ENCODE measurements around the gene CEP85L. TPM values are rescaled to one million over a fixed set of nuclear protein-coding genes. Genes with fewer than 3 reads are reported as not detected.

CEP85L gene
- total RNA-seq, 1 donor from 2014 or later: 10.3 TPM

DNA sequence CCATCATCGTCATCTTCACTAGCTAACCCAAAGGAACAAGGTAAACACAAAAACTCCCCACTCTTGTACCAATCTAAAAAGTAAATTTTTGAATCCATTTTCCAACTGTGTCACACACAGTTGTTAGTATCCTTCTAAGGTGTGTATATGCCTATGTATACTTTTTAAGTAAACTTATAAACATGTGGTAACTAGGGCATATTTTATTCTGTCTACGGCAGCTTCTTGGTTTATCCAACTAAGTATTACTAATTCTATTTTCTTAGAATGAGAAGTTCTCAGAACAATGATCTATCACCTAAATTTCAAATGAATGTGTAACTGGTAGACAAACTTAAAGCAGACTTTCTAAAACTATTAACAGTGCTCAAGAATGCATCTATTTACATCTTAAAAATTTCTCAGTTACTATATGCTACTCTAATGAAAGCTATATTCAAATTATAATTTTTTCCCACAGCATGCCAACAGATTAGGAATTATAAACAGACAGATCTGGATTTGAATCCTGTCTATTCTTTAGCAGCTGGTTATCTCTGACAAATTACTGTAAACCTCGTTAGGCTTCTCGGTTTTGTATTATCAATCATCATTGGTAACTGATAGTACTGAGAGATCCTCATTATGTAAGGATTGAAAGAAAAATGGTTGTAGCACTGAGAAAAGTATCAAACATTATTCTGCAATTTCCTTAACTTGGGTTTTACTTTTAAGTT is 105.1 kb downstream of the CEP85L start:
- no peak for DNase-seq (ENCODE audit: extremely low read depth, low read depth, low spot score)

DNA sequence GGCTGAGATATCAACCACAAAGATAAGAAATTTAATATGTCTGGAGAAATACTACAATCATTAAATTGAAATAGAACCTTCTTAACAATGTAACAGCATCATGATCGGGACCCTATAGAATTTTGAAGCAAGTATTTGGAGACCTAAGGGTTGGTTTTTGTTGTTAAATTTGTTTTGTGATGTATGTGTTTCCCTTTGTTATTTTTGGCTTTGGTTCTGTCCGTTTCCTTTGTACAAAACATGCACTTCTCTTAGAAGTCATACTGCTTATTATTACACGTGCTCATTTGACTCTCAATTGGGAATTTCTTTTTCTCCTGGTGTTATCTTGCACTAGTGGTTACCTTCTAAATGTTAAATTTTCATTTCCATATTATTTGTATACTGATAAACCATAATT is 107.3 kb downstream of the CEP85L start:
- DNase-seq (ENCODE audit: extremely low read depth, low read depth, low spot score): peak; percentile 20

DNA sequence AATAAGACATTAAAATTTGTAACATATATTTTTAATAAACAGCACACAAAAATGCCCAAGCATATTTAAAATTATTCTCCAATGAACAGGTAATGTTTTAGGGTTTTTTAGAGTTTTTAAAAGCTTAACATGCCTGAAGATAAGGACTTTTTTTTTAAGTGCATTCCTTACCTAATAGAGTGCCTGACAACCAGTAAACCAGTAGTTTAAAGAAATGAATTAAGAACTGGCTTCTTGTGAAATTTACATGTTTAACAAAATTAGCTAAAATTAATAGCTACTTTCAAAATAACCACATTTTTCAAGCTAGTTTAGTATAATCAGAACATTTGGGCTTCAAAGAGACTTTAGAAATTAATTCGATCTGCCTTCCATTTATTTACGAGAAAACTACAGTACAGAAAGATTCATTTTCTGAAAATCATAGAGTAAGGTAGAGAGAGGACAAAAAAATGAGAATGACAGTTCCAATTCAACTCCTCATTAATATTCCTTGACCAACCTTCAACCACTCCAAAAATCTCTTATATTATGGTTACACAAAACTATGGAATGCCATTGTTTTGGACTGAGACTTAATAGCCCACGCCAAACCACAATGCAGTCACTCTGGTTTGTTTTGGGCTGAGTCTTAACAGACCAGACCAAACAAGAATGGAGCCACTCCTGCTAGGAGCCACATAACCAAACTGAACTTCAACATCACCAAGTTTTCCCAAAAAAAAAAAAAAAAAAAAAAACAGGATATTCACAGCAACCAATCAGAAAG is 109.0 kb downstream of the CEP85L start:
- DNase-seq (ENCODE audit: extremely low read depth, low read depth, low spot score): no peak

DNA sequence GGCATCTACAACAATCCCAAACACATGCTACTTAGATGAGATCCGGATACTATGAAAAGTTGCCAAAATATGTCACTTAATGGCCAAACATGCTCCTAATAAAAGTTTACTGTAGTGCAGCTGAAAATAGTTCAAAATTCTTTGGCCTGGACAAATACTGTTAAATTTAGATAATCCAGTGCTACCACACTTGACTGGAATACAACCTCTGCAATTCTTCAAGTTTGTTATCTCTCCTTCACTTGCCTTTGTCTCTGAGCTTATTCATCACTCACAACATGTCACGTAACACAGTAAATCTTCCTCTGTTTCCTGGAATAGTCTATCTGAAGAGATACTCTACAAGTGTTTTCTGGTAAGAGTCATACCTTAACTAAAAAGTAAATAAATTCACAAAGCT is 113.8 kb downstream of the CEP85L start:
- no peak for DNase-seq (ENCODE audit: extremely low read depth, low read depth, low spot score)

DNA sequence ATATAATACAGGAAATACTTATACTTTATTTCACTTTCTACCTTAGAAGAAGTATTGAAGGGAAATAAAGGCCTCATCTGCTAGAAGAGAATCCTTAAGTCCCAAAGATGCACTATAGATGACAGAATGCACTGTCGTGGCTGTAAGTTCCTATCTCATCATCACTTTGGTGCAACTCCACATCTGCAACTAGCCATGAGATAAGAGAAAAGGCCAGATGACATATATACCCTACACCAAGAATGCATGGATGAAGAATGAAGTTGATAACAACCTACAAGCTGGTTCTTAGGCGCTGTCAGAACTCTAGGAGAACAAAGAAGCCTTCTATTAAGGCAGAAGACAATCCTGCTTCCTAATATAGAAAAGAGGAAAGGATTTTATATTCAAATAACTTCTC is 114.9 kb downstream of the CEP85L start:
- DNase-seq (ENCODE audit: extremely low read depth, low read depth, low spot score): no peak

DNA sequence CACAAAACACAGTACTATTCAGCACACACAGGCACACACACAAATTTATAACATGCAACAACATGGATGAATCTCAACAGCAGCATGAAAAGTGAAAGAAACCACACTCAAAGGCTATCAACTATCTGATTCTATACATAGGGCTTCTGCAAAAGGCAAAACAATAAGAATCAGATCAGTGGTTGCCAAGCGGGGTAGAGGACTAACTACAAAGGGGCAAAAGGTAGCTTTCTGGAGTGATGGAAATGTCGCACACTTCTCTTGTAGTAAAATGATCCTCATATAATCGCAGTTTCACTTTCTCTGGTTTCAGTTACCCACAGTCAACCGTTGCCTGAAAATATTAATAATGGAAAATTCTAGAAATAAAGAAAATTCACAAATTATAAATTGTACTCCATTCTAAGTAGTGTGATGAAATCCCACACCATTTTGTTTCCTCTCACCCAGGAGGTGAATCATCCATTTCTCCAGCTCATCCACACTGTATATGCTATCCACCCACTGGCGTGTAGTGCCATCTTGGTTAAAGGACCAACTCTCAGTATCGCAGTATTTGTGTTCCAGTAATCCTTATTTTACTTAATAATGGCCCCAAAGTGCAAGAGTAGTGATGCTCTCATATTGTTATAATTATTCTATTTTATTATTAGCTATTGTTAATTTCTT is 116.1 kb downstream of the CEP85L start:
- DNase-seq (ENCODE audit: extremely low read depth, low read depth, low spot score): no peak

DNA sequence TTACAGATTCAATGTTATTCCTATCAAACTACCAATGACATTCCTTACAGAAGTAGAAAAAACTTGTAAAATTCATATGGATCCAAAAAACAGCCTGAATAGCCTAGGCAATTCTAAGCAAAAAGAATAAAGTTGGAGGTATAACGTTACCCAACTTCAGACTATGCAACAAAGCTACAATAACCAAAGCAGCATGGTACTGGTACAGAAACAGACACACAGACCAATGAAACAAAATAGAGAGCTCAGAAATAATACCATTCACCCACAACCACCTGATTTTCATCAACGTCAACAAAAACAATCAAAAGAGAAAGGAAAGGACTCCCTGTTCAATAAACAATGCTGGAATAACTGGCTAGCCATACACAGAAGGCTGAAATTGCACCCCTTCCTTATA is 120.4 kb downstream of the CEP85L start:
- DNase-seq (ENCODE audit: extremely low read depth, low read depth, low spot score): no peak

DNA sequence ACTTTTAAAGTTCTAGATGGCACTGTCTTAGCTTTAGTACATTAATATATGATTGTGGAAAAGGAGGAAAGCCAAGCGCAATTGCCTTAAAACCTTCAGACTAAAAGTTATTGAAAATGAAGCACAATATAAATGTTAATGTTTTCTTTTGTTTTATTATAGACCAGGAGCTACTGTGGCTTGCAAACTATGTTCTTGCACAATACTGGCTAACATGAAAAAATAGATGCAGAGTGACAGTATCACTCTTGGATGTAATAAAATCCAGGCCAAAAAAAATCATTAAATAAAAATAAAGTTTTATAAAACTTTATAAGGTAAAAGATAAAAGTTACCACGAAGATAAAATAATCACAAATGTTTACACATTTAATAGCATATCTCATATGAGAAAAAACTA is 121.6 kb downstream of the CEP85L start:
- DNase-seq (ENCODE audit: extremely low read depth, low read depth, low spot score): no peak

GRCh38 chr6:118528129-118528528 is 123.3 kb downstream of the CEP85L start:
- DNase-seq (ENCODE audit: extremely low read depth, low read depth, low spot score): no peak

DNA sequence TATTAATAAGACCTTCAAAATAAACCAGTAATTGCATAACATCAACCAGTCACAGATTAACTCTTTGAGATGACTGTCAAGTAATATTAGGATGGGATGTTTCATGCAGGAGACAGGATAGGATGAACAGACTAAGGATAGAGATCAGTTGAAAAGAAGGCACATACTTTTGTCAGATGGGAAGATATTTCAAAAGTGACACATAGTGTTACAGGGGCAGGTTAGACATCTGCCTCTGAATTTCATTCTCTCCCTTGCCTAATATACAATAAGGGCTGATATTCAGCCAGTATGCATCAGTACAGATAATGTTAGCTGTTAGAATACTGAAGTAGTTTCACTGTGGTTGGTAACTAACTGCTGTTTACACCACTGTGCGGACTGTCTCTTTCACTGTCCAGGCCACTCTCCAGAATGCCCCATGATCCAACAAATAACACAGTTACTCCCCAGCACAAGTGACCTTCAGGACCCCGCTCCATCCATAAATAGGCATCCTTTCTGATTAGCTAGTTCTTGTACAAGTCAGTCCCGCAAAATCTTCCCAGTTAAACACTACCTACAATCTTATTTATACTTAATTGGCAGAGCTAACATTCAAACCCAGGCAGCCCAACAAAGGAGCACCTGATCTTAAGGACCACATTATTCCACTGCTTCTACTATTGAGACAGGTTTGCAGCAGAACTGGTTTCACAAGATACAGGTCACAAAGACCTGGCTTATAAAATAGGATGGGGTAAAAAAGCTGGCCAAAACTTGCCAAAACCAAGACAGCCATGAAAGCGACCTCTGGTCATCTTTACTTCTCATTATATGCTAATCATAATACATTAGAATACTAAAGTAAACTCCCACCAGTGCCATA is 125.2 kb downstream of the CEP85L start:
- no peak for DNase-seq (ENCODE audit: extremely low read depth, low read depth, low spot score)

DNA sequence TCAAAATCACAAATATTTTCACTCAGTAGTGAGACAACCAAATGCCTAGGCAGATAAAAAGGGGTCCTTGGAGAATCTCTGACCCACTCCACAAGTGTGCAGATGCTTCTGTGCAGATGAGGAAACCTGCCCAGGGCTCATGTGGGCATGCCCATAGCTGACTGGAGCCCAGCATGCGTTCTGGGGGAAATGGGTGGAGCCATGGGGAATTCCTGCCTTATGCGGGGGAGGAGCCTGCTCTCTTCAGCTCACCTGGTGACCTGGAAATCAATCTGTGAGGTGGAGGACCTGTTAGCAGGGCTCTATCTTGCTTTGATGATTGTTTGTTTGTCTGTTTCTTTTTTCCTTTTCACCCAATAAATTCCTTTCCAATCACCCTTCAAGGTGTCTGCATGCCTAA is 126.7 kb downstream of the CEP85L start:
- no peak for DNase-seq (ENCODE audit: extremely low read depth, low read depth, low spot score)

DNA sequence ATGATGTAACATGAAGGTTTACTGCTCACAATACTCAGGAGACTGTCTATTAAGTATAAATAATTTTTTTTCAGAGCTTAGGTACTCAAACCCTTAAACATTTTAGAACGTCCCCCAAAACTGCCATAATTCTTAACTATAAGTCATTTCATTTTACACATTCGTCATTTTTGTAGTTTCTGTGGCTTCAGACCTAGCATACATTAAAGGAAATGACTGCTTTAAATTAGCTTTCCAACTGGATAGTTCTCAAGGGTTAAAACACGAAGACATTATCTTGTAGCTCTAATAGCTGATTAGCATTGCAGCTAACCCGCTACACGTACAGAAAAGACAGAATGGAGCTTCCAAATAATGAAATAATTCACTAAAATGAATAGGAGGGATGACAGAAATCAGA is 128.2 kb downstream of the CEP85L start:
- DNase-seq (ENCODE audit: extremely low read depth, low read depth, low spot score): no peak

DNA sequence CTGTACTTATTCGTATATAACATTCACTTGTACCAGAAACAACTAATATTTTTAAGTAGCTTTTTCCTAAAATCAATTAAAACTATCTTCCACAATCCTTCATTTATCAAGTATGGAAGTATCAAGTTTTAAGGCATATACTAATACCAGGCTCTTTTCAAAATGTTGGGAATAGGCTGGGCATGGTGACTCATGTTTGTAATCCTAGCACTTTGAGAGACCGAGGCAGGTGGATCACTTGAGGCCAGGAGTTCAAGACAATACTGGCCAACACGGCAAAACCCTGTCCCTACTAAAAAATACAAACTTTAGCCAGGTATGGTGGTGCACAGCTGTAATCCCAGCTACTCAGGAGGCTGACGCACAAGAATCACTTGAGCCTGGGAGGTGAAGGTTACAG is 129.0 kb downstream of the CEP85L start:
- DNase-seq (ENCODE audit: extremely low read depth, low read depth, low spot score): no peak

DNA sequence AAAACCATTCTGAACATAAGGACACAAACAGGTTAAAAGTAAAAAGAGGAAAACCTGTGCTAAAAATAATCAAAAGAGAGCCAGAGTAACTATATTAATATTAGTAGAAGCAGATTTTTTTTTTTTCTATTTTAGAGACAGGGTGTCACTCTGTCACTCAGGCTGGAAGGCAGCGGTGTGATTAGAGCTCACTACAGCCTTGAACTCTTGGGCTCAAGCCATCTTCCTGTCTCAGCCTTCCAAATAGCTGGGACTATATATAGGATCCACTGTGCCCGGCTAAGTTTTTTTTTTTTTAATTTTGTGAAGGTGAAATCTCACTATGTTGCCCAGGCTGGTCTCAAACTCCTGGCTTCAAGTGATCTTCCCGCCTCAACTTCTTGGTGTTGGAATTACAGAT is 136.7 kb downstream of the CEP85L start:
- DNase-seq (ENCODE audit: extremely low read depth, low read depth, low spot score): no peak

DNA sequence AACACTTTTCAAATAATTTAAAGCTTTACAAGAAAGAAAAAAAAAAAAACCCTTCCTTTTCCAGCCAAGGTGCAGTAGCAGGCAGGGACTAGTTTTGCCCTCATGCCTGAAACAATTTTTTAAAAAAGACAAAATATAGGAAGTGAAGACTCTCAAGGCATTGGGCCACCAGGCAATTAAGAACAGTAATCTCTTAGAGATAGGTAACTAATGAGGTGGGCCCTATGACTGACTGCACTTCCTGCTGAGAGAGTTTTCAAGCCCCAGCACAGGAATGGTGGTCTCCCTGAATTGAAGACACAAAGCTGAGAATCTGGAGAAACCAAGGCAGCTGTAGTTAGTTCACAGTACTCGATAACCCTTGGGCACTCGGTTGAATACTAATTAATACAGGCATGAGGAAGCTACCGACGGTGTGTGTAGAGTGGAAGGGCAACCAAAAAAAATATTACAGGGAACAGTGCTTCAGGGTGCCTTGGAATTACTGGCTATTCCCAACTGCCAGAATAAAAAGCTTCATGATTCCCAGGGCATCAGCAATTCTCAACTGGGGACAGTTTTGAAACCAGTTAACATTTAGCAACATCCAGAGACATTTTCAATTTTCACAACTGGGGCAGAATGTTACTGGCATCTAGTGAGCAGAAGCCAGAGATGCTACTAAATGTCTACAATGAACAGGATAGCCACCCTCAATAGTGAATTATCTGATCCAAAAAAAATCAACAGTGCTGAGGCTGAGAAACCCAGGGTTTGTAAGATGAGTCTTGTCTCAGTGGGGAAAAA is 139.3 kb downstream of the CEP85L start:
- DNase-seq (ENCODE audit: extremely low read depth, low read depth, low spot score): no peak

GRCh38 chr6:118509009-118509617 is 142.3 kb downstream of the CEP85L start:
- peak; percentile 20 for DNase-seq (ENCODE audit: extremely low read depth, low read depth, low spot score)

DNA sequence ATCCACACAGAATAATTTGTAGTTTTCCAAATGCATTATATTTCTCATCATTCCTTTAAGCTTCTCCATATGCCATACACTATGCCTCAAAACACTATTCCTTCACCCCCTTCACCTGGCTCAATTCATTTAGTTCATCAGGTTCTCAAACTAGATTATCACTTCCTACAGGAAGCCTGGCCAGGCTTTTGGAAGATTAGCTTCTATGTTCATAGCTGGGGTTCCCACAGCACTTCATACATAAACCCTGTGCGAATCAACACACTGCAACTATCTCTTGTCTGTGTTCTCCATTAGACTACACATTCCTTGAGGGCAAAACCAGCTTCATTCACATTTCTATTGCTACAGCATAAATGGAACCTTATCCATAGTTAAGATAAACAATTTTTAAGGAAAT is 143.8 kb downstream of the CEP85L start:
- no peak for DNase-seq (ENCODE audit: extremely low read depth, low read depth, low spot score)

DNA sequence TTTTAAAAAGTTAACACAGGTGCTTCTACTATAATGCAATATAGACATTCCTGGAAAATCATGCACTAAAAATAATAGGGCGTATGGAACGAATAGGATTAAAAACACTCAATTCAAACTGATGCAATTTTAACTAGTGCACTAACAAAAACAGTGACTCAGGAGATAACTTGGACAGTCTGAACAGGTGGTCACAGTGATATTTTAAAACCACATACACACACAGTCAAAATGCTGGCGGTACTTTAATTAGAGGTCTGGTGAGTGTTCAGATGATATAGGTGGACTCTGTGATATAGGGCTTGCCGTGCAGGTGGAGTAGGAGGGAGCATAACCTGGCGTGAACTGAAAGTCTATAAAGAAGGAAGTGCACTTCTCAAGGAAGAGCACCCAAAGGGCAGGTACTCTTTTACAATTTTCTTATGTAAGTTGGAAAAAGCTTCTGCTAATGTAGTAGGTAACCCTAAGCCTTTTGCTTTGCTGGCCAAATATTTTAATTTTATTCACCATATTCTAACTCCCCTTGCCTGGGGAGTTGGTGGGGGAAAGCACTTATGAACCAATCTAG is 145.2 kb downstream of the CEP85L start:
- no peak for DNase-seq (ENCODE audit: extremely low read depth, low read depth, low spot score)

DNA sequence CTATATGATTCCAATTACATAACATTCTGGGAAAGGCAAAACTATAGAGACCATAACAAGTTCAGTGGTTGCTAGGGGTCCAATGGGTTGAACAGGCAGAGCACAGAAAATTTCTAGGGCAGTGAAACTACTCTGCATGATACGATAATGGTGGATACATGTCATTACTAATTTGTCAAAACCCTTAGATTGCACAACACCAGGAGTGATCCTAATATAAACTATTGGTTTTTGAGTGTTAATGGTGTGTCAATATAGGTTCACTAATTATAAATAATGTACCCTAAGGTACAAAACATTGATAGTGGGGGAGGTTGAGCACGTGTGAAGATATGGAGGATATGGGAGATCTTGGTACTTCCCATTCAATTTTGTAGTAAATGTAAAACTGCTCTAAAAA is 145.7 kb downstream of the CEP85L start:
- DNase-seq (ENCODE audit: extremely low read depth, low read depth, low spot score): no peak
